WTC11 (cell line): ENCODE results near the gene TCHP. TPM values are rescaled to one million over a fixed set of nuclear protein-coding genes. Genes with fewer than 3 reads are reported as not detected.

Experiments used
- ATAC-seq: fragments of 200-7000 bp; cut with Tn5 transposase; 2 replicates; pipeline ENCODE4 v1.10.0; 2021; ENCODE audit warnings: mild to moderate bottlenecking, moderate library complexity
- CTCF ChIA-PET: fragments of 300-600 bp; sonication (Branson Sonifier 250); formaldehyde crosslinking; loops from one replicate; lab custom pipeline; 2021; ENCODE audit warnings: antibody characterized with exemption; lab: Charles Lee
- POLR2A ChIA-PET: fragments of 350-600 bp; sonication (Branson Sonifier 250); formaldehyde crosslinking; loops from one replicate; lab custom pipeline; 2021; ENCODE audit warnings: antibody characterized with exemption; lab: Charles Lee
- DNase-seq: peaks from one replicate; pipeline ENCODE4 v3.0.0; 2021; ENCODE audit warnings: low spot score
- H3K27ac Mint-ChIP-seq: 2 replicates; pipeline ENCODE4 v1.8.0; 2021; ENCODE audit warnings: mixed read lengths
- H3K27me3 Mint-ChIP-seq: 2 replicates; pipeline ENCODE4 v1.8.0; 2021; ENCODE audit warnings: low read depth, mild to moderate bottlenecking, moderate library complexity, mixed read lengths
- H3K36me3 Mint-ChIP-seq: 2 replicates; pipeline ENCODE4 v1.8.0; 2021; ENCODE audit warnings: mixed read lengths
- H3K4me1 Mint-ChIP-seq: 2 replicates; pipeline ENCODE4 v1.8.0; 2022; ENCODE audit warnings: mixed read lengths
- H3K4me3 Mint-ChIP-seq: 2 replicates; pipeline ENCODE4 v1.8.0; 2021; ENCODE audit warnings: mild to moderate bottlenecking, moderate library complexity, mixed read lengths
- H3K9me3 Mint-ChIP-seq: 2 replicates; pipeline ENCODE4 v1.8.0; 2021; ENCODE audit warnings: mixed read lengths
- AR ChIP-seq: fragments of 250-450 bp; sonication (Bioruptor Pico); IDR thresholded peaks from 2 replicates; pipeline ENCODE4 v1.9.0; 2021; ENCODE audit warnings: mild to moderate bottlenecking
- ATF2 ChIP-seq: sonication (generic); formaldehyde crosslinking; IDR thresholded peaks from 2 replicates; pipeline ENCODE4 v1.8.1; 2022; ENCODE audit warnings: low read depth, missing genetic modification reagents, borderline replicate concordance
- ELF4 ChIP-seq: sonication (generic); formaldehyde crosslinking; IDR thresholded peaks from 2 replicates; pipeline ENCODE4 v1.8.1; 2022; ENCODE audit warnings: low read depth, mild to moderate bottlenecking, moderate library complexity, missing genetic modification reagents
- FOXP1 ChIP-seq: sonication (generic); formaldehyde crosslinking; IDR thresholded peaks from 2 replicates; pipeline ENCODE4 v1.8.0; 2022; ENCODE audit warnings: missing genetic modification reagents, mild to moderate bottlenecking, moderate library complexity, borderline replicate concordance
- GRHL2 ChIP-seq: fragments of 250-450 bp; sonication (Bioruptor Pico); IDR thresholded peaks from 2 replicates; pipeline ENCODE4 v1.8.0; 2022; ENCODE audit warnings: mild to moderate bottlenecking, moderate library complexity; ENCODE audit not compliant: insufficient replicate concordance, severe bottlenecking
- HMGA2 ChIP-seq: fragments of 250-450 bp; sonication (Bioruptor Pico); IDR thresholded peaks from 2 replicates; pipeline ENCODE4 v1.4.0; 2021; ENCODE audit warnings: mild to moderate bottlenecking, moderate library complexity
- MXD4 ChIP-seq: fragments of 250-450 bp; sonication (Bioruptor Pico); IDR thresholded peaks from 2 replicates; pipeline ENCODE4 v1.8.0; 2021; ENCODE audit warnings: mild to moderate bottlenecking, moderate library complexity, borderline replicate concordance
- OVOL2 ChIP-seq: fragments of 250-450 bp; sonication (Bioruptor Pico); IDR thresholded peaks from 2 replicates; pipeline ENCODE4 v1.9.0; 2021; ENCODE audit warnings: mild to moderate bottlenecking, borderline replicate concordance
- RORB ChIP-seq: fragments of 250-450 bp; sonication (Bioruptor Pico); IDR thresholded peaks from 2 replicates; pipeline ENCODE4 v1.9.0; 2021; ENCODE audit warnings: mild to moderate bottlenecking
- SMAD4 ChIP-seq: sonication (generic); formaldehyde crosslinking; IDR thresholded peaks from 2 replicates; pipeline ENCODE4 v1.8.0; 2022; ENCODE audit warnings: mild to moderate bottlenecking, missing genetic modification reagents
- TEAD1 ChIP-seq: sonication (generic); formaldehyde crosslinking; IDR thresholded peaks from 2 replicates; pipeline ENCODE4 v1.8.0; 2022; ENCODE audit warnings: mild to moderate bottlenecking, missing genetic modification reagents
- TP53 ChIP-seq: sonication (generic); formaldehyde crosslinking; IDR thresholded peaks from 2 replicates; pipeline ENCODE4 v1.8.1; 2023; ENCODE audit warnings: mild to moderate bottlenecking, missing genetic modification reagents
- ZNF219 ChIP-seq: sonication (generic); formaldehyde crosslinking; IDR thresholded peaks from 2 replicates; pipeline ENCODE4 v1.8.0; 2023; ENCODE audit warnings: missing genetic modification reagents, mild to moderate bottlenecking, borderline replicate concordance
- ZNF281 ChIP-seq: sonication (generic); formaldehyde crosslinking; IDR thresholded peaks from 2 replicates; pipeline ENCODE4 v1.8.0; 2023; ENCODE audit warnings: mild to moderate bottlenecking, missing genetic modification reagents
- ZNF317 ChIP-seq: sonication (generic); formaldehyde crosslinking; IDR thresholded peaks from 2 replicates; pipeline ENCODE4 v1.8.1; 2023; ENCODE audit warnings: low read depth, mild to moderate bottlenecking, moderate library complexity, missing genetic modification reagents, borderline replicate concordance
- ZNF671 ChIP-seq: fragments of 250-450 bp; sonication (Bioruptor Pico); IDR thresholded peaks from 2 replicates; pipeline ENCODE4 v1.8.0; 2021; ENCODE audit warnings: mild to moderate bottlenecking
- total RNA-seq: library from RNA; stranded (reverse); gene quantifications from 3 replicates; pipeline ENCODE4 v1.2.3, GENCODE V29; 2021
- TF ChIP-seq, protein P1 (sequence below): sonication (generic); formaldehyde crosslinking; IDR thresholded peaks from 2 replicates; pipeline ENCODE4 v1.8.1; 2022; ENCODE audit warnings: low read depth, mild to moderate bottlenecking, moderate library complexity, missing genetic modification reagents, borderline replicate concordance
- TF ChIP-seq, protein P2 (sequence below): sonication (generic); formaldehyde crosslinking; IDR thresholded peaks from 2 replicates; pipeline ENCODE4 v1.8.1; 2022; ENCODE audit warnings: mild to moderate bottlenecking, moderate library complexity, missing genetic modification reagents
- TF ChIP-seq, protein P3 (sequence below): fragments of 250-450 bp; sonication (Bioruptor Pico); IDR thresholded peaks from 2 replicates; pipeline ENCODE4 v1.9.0; 2021; ENCODE audit warnings: mild to moderate bottlenecking
- TF ChIP-seq, protein P4 (sequence below): fragments of 250-450 bp; sonication (Bioruptor Pico); IDR thresholded peaks from 2 replicates; pipeline ENCODE4 v1.9.0; 2021; ENCODE audit warnings: moderate library complexity, mild to moderate bottlenecking, inconsistent platforms, borderline replicate concordance

The TCHP gene
- total RNA-seq, 1 experiment from 2014 or later: 7.9 TPM

- CTCF ChIA-PET: interaction anchor here (1.1 to 1.2 kb wide), 2 partner anchors 8 to 13 kb away, joined by 5 to 6 read pairs; no protein-coding TSS in a partner anchor
- DNase-seq: no peak
- Mint-ChIP-seq H3K27me3 (no peaks in the 10 kb centered on the region), H3K4me3 (no peak overlapping the region), H3K9me3 (no peaks in the 10 kb centered on the region), H3K36me3 (peaks cover 3% of the 10 kb centered on the region; the same call in 1 of the 2 replicates), H3K27ac (no peak overlapping the region), H3K4me1 (peaks cover under 1% of the 10 kb centered on the region; the same call in 1 of the 2 replicates)
- POLR2A ChIA-PET: interaction anchor here (0.7 kb wide), 1 partner anchor 13 kb away, joined by 3 read pairs; no protein-coding TSS in a partner anchor
- TF ChIP-seq TP53 (CRISPR knock-in tag) (no peak), MXD4 (CRISPR knock-in tag) (no peak), TEAD1 (no peak), GRHL2 (no peak), ELF4 (CRISPR knock-in tag) (no peak), AR (CRISPR knock-in tag) (no peak), ZNF317 (no peak), RORB (CRISPR knock-in tag) (no peak), ZNF219 (CRISPR knock-in tag) (no peak), OVOL2 (CRISPR knock-in tag) (no peak)
- TF ChIP-seq, protein P1, sequence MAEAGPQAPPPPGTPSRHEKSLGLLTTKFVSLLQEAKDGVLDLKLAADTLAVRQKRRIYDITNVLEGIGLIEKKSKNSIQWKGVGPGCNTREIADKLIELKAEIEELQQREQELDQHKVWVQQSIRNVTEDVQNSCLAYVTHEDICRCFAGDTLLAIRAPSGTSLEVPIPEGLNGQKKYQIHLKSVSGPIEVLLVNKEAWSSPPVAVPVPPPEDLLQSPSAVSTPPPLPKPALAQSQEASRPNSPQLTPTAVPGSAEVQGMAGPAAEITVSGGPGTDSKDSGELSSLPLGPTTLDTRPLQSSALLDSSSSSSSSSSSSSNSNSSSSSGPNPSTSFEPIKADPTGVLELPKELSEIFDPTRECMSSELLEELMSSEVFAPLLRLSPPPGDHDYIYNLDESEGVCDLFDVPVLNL (CRISPR knock-in tag): no peak
- TF ChIP-seq, protein P2, sequence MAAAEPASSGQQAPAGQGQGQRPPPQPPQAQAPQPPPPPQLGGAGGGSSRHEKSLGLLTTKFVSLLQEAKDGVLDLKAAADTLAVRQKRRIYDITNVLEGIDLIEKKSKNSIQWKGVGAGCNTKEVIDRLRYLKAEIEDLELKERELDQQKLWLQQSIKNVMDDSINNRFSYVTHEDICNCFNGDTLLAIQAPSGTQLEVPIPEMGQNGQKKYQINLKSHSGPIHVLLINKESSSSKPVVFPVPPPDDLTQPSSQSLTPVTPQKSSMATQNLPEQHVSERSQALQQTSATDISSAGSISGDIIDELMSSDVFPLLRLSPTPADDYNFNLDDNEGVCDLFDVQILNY (CRISPR knock-in tag): no peak
- TF ChIP-seq, protein P3, sequence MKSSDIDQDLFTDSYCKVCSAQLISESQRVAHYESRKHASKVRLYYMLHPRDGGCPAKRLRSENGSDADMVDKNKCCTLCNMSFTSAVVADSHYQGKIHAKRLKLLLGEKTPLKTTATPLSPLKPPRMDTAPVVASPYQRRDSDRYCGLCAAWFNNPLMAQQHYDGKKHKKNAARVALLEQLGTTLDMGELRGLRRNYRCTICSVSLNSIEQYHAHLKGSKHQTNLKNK (CRISPR knock-in tag): no peak
- TF ChIP-seq, all 79 proteins: peak for 0
- no peak for ATAC-seq
Observed at GRCh38 chr12:109858764-109859163, 41.3 kb upstream of the TCHP start.

DNA sequence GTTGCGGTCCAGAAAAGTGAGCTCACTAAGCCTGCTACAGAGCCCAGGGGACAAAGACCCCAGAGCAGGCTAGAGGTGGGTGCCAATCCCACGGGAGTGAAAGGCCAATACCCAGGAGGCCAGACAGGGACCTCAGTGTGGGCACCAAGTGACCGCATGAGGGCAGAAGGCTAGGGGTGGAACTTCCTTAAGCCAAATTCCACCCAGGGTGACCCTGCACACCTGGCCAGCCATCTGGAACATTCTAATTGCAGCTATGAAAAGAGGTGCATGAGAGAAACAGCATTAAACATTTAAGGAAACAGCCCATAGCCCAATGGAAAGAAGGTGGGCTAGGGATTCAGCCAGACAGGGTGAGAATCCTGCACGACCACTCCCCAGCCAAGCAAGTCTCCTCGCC lies 39.1 kb upstream of the TCHP start:
- H3K4me1 Mint-ChIP-seq: peaks cover 14% of the 10 kb centered on the region
- POLR2A ChIA-PET: no interaction called here
- H3K27ac Mint-ChIP-seq: no peak overlapping the region
- CTCF ChIA-PET: interaction anchor here (1.4 to 2.8 kb wide), 2 partner anchors 16 to 50 kb away, joined by 3 to 17 read pairs; no protein-coding TSS in a partner anchor
- H3K9me3 Mint-ChIP-seq: no peaks in the 10 kb centered on the region
- peaks cover 3% of the 10 kb centered on the region; the same call in 1 of the 2 replicates for H3K36me3 Mint-ChIP-seq
- no peak overlapping the region for H3K4me3 Mint-ChIP-seq
- no peaks in the 10 kb centered on the region for H3K27me3 Mint-ChIP-seq
- no peak for ATAC-seq
- DNase-seq: no peak
- TF ChIP-seq ZNF281 (CRISPR knock-in tag) (no peak), SMAD4 (CRISPR knock-in tag) (no peak), FOXP1 (CRISPR knock-in tag) (no peak), ZNF671 (CRISPR knock-in tag) (no peak), HMGA2 (CRISPR knock-in tag) (no peak), ATF2 (CRISPR knock-in tag) (no peak)
- TF ChIP-seq, protein P2 (CRISPR knock-in tag): no peak
- TF ChIP-seq, protein P4, sequence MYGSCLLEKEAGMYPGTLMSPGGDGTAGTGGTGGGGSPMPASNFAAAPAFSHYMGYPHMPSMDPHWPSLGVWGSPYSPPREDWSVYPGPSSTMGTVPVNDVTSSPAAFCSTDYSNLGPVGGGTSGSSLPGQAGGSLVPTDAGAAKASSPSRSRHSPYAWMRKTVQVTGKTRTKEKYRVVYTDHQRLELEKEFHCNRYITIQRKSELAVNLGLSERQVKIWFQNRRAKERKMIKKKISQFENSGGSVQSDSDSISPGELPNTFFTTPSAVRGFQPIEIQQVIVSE (CRISPR knock-in tag): no peak
